ENCODE data around the gene NAGK.
"Not testable (repeated sequence)": the region's sequence is repeated elsewhere in the genome, so short reads cannot be mapped to it uniquely, and the experiment has no call there.

- TF ChIP-seq, protein P1, sequence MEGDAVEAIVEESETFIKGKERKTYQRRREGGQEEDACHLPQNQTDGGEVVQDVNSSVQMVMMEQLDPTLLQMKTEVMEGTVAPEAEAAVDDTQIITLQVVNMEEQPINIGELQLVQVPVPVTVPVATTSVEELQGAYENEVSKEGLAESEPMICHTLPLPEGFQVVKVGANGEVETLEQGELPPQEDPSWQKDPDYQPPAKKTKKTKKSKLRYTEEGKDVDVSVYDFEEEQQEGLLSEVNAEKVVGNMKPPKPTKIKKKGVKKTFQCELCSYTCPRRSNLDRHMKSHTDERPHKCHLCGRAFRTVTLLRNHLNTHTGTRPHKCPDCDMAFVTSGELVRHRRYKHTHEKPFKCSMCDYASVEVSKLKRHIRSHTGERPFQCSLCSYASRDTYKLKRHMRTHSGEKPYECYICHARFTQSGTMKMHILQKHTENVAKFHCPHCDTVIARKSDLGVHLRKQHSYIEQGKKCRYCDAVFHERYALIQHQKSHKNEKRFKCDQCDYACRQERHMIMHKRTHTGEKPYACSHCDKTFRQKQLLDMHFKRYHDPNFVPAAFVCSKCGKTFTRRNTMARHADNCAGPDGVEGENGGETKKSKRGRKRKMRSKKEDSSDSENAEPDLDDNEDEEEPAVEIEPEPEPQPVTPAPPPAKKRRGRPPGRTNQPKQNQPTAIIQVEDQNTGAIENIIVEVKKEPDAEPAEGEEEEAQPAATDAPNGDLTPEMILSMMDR (IDR thresholded peaks at IDR 0.05; ENCODE audit: insufficient read depth, low read length) = not testable (repeated sequence)
- TF ChIP-seq POLR2AphosphoS5, GABPA (IDR thresholded peaks at IDR 0.05; ENCODE audit: low read depth): not testable (repeated sequence)
Observed at GRCh38 chr2:71106463-71106862, 38.0 kb downstream of the NAGK start.

Measured in HL-60 (cell line).